ENCODE data around the gene C1orf167.
A peak's percentile ranks its signal among the peaks of the same experiment; 100 is the strongest.

The C1orf167 gene

GRCh38 chr1:11833900-11834299 is 71.9 kb downstream of the C1orf167 start:
- no peak for DNase-seq (ENCODE audit: low read depth, low spot score)

- DNase-seq (ENCODE audit: low read depth, low spot score), result no peak
Measured at GRCh38 chr1:11835441-11836225, 73.6 kb downstream of the C1orf167 start.

GRCh38 chr1:11836955-11837766 is 75.2 kb downstream of the C1orf167 start:
- DNase-seq (ENCODE audit: low read depth, low spot score), result no peak

GRCh38 chr1:11837767-11838348 is 75.9 kb downstream of the C1orf167 start:
- DNase-seq (ENCODE audit: low read depth, low spot score), result no peak

GRCh38 chr1:11838349-11839272 is 76.6 kb downstream of the C1orf167 start:
- peak; percentile 53 for DNase-seq (ENCODE audit: low read depth, low spot score)
